K562 (cell line): ENCODE measurements around the gene MASP1. TPM values are rescaled to one million over a fixed set of nuclear protein-coding genes. Genes with fewer than 3 reads are reported as not detected.

Experiments
- ATAC-seq: fragments of 200-7000 bp; cut with Tn5 transposase; 3 replicates; pipeline ENCODE4 v1.9.1; 2020; ENCODE audit warnings: moderate library complexity
- BruUV-seq: library from RNA; stranded (reverse); fragments of 400-500 nt; replicated peaks from 2 replicates; lab custom pipeline; 2021; lab: Mats Ljungman, UMichigan
- CTCF ChIA-PET: fragments of 300-600 bp; formaldehyde crosslinking; extraction: SDS; loops from one replicate; lab custom pipeline; 2021; ENCODE audit warnings: low intra/inter-chr PET ratio; lab: Yijun Ruan, JAX
- POLR2A ChIA-PET: fragments of 300-600, 350-650 bp; sonication (Branson Sonifier 250); formaldehyde crosslinking; extraction: SDS; loops from one replicate; lab custom pipeline; 2021; ENCODE audit warnings: antibody characterized with exemption, inconsistent platforms; lab: Yijun Ruan, JAX
- DNase-seq, 4 experiments: peaks; one replicate each; pipeline versions ENCODE4 v3.0.0 to v3.0.0-alpha.2; 2011 to 2018; ENCODE audit warnings: low spot score in 3 of 4, mixed read lengths in 3 of 4; ENCODE audit errors: extremely low read depth in 1 of 4
- FAIRE-seq: peaks from 2 replicates; lab custom pipeline; 2011; peaks lifted over from hg19 to GRCh38; lab: Jason Lieb, UNC
- H2AFZ ChIP-seq: 2 replicates; pipeline ENCODE4 v1.6.0; 2011; ENCODE audit warnings: low read depth, low read length, control low read depth, inconsistent platforms
- H3K27ac ChIP-seq: fragments of 200-600 bp; 3 replicates; pipeline ENCODE4 v1.8.0; 2011; ENCODE audit warnings: low read depth, mild to moderate bottlenecking, control low read depth, inconsistent platforms, low read length, moderate library complexity, mixed read lengths; ENCODE audit errors: extremely low read depth
- H3K27me3 ChIP-seq, 2 experiments: fragments of 300-600 bp in 1 of 2; 2 replicates in 1 of 2; 3 replicates in 1 of 2; pipeline versions ENCODE4 v1.6.0 to v1.8.0; 2011; ENCODE audit warnings: inconsistent platforms in 2 of 2, low read length in 2 of 2, mild to moderate bottlenecking in 1 of 2, mixed read lengths in 1 of 2, moderate library complexity in 1 of 2; ENCODE audit not compliant: control insufficient read depth in 2 of 2, insufficient read depth in 2 of 2
- H3K36me3 ChIP-seq: fragments of 300-600 bp; 3 replicates; pipeline ENCODE4 v1.8.0; 2011; ENCODE audit warnings: mild to moderate bottlenecking, low read length, inconsistent platforms; ENCODE audit not compliant: control insufficient read depth, insufficient read depth
- H3K4me1 ChIP-seq, 2 experiments: fragments of 200-600 bp in 1 of 2; replicated peaks in 1 of 2; 2 replicates in 1 of 2; 3 replicates in 1 of 2; pipeline versions ENCODE4 v1.5.1 to v1.8.0; 2011; ENCODE audit warnings: inconsistent platforms in 2 of 2, low read length in 2 of 2, mild to moderate bottlenecking in 1 of 2, mixed read lengths in 1 of 2, moderate library complexity in 1 of 2; ENCODE audit not compliant: control insufficient read depth in 2 of 2, insufficient read depth in 2 of 2
- H3K4me2 ChIP-seq: 2 replicates; pipeline ENCODE4 v1.6.1; 2011; ENCODE audit warnings: low read length, control low read depth, inconsistent platforms, mixed read lengths; ENCODE audit not compliant: insufficient read depth
- H3K4me3 ChIP-seq: fragments of 200-600 bp; sonication (generic), shearing (Covaris generic); 2 replicates; pipeline ENCODE4 v1.5.1; 2016; ENCODE audit warnings: control low read depth, inconsistent platforms
- H3K79me2 ChIP-seq: fragments of 200-600 bp; 3 replicates; pipeline ENCODE4 v1.8.0; 2011; ENCODE audit warnings: low read length, inconsistent platforms; ENCODE audit not compliant: control insufficient read depth, insufficient read depth
- H3K9ac ChIP-seq, 2 experiments: 2 replicates each; pipeline versions ENCODE4 v1.6.0 to v1.6.1; 2011; ENCODE audit warnings: low read depth in 2 of 2, low read length in 2 of 2, control low read depth in 1 of 2, inconsistent platforms in 1 of 2, mild to moderate bottlenecking in 1 of 2, mixed read lengths in 1 of 2; ENCODE audit not compliant: insufficient read depth in 1 of 2
- H3K9me1 ChIP-seq: one replicate; pipeline ENCODE4 v1.6.0; 2011; ENCODE audit warnings: inconsistent platforms, mild to moderate bottlenecking, low read length, moderate library complexity; ENCODE audit not compliant: control insufficient read depth, insufficient read depth
- H3K9me3 ChIP-seq: replicated peaks from 2 replicates; pipeline ENCODE4 v1.5.1; 2011; ENCODE audit warnings: low read depth, low read length, inconsistent platforms; ENCODE audit not compliant: control insufficient read depth, insufficient read depth
- H4K20me1 ChIP-seq: replicated peaks from 2 replicates; pipeline ENCODE4 v1.6.1; 2011; ENCODE audit warnings: low read length, inconsistent platforms, mixed read lengths; ENCODE audit not compliant: control insufficient read depth, insufficient read depth
- CHD2 ChIP-seq: IDR thresholded peaks from 2 replicates; pipeline ENCODE4 v1.6.1; 2011; ENCODE audit warnings: low read depth, low read length
- FOXJ2 ChIP-seq: fragments of 200-800 bp; sonication (Bioruptor generic); IDR thresholded peaks from 2 replicates; pipeline ENCODE4 v1.6.1; 2016; ENCODE audit warnings: missing genetic modification characterization, missing compliant biosample characterization
- NR2C1 ChIP-seq, 2 experiments: fragments of 450-650 bp; IDR thresholded peaks; 2 replicates each; pipeline ENCODE4 v1.6.1; 2017; ENCODE audit warnings: mild to moderate bottlenecking in 2 of 2, antibody characterized with exemption in 1 of 2, inconsistent platforms in 1 of 2, missing compliant biosample characterization in 1 of 2, missing genetic modification characterization in 1 of 2
- NRF1 ChIP-seq, 2 experiments: fragments of 450-650 bp; IDR thresholded peaks in 1 of 2; conservative IDR thresholded peaks in 1 of 2; 2 replicates each; pipeline ENCODE4 v1.6.1; 2014; ENCODE audit warnings: mild to moderate bottlenecking in 2 of 2
- PRMT5 ChIP-seq: sonication (generic); formaldehyde crosslinking; IDR thresholded peaks from 2 replicates; pipeline ENCODE4 v1.5.0; 2020; ENCODE audit warnings: missing genetic modification reagents
- SRSF3 ChIP-seq: fragments of 200-400 bp; formaldehyde crosslinking; IDR thresholded peaks from 2 replicates; pipeline ENCODE4 v1.6.1; 2016; ENCODE audit warnings: mild to moderate bottlenecking, low read length, moderate library complexity; ENCODE audit not compliant: insufficient read depth
- STAT5B ChIP-seq: fragments of 250-450 bp; sonication (Bioruptor Pico); IDR thresholded peaks from 2 replicates; pipeline ENCODE4 v1.8.0; 2021; ENCODE audit warnings: mild to moderate bottlenecking, inconsistent platforms
- ZNF589 ChIP-seq: fragments of 200-800 bp; sonication (Bioruptor generic); IDR thresholded peaks from 2 replicates; pipeline ENCODE4 v1.6.1; 2016; ENCODE audit warnings: low read depth, missing genetic modification characterization, missing compliant biosample characterization
- WGBS: fragments of 100-300 bp; shearing (Covaris generic); methylation state at CpG from one replicate; pipeline ENCODE4 v1.1.6; 2016; ENCODE audit warnings: low coverage, mixed read lengths; ENCODE audit not compliant: insufficient coverage; ENCODE audit errors: missing lambda C conversion rate; 5-methylcytosine and 5-hydroxymethylcytosine counted together
- in situ Hi-C: fragments of 300-500 bp; cut with MboI; formaldehyde crosslinking; loops from 4 replicates; pipeline ENCODE4 v1.15.0; 2018; ENCODE audit warnings: inconsistent platforms, mixed read lengths
- intact Hi-C: fragments of 100-400 bp; cut with micrococcal nuclease; formaldehyde crosslinking; loops from 2 replicates; pipeline ENCODE4 v1.14.2; 2022
- polyA plus RNA-seq, 8 experiments: library from polyadenylated mRNA; depleted of rRNA in 4 of 8; stranded (reverse) in 5 of 8; unstranded in 3 of 8; fragments of >200 nt; fragmentation: Nextera tagmentation in 2 of 8; fragmentation: Illumina TruSeq in 1 of 8; extraction: Ambion mirVana in 2 of 8; extraction: Trizol in 1 of 8; gene quantifications; 2 replicates each; pipeline versions ENCODE4 v1.2.1 to v1.2.3, GENCODE V29; 2011 to 2014; ENCODE audit warnings: inconsistent platforms in 1 of 8, missing spikeins in 1 of 8
- total RNA-seq, 7 experiments: library from RNA; depleted of rRNA in 6 of 7; stranded (reverse); fragments of >200 nt in 6 of 7; fragmentation: Illumina TruSeq in 2 of 7; extraction: Trizol in 2 of 7; gene quantifications; 2 replicates each; pipeline versions ENCODE4 v1.2.1 to v1.2.3, GENCODE V29; 2011 to 2021; ENCODE audit warnings: low replicate concordance in 1 of 7

MASP1 gene
- total and polyA plus RNA-seq, 9 of the 15 experiments (the other 6 are each of a cell fraction or from before 2014, with no cell fraction given), result 0.03 to 0.24 (median 0.20) TPM; not detected in 3

DNA sequence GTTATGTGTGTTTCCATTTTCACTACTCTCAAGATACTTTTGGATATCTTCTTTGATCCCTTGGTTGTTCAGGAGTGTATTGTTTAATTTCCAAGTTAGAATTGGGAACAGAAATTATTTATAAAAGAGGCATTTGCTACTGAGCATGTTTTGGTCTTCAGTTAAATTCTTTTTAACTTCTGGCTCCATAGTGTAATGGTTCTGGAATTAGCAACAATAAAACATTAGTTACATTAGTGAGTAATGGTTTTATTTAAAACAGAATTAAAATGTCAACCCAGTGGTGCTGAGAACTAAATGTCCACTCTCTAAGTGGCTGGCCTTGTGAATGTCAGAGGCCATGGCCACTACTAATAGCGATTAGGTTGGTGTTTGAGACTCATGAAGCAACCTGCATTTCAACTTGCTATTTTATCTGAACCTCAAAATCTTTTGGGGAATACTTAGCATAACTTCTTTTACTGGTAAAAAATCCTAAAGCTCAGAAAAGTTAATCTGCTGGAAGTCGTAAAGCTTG, 19.5 kb upstream of the MASP1 start:
- Histone ChIP-seq H3K4me2 (no peak overlapping the region), H3K9me1 (no peaks in the 10 kb centered on the region), H3K36me3 (no peaks in the 10 kb centered on the region), H3K27me3 (no peaks in the 10 kb centered on the region), H4K20me1 (no peaks in the 10 kb centered on the region), H3K4me3 (no peak overlapping the region), H3K4me1 (no peaks in the 10 kb centered on the region), H3K9ac (no peak overlapping the region), H3K79me2 (no peaks in the 10 kb centered on the region), H2AFZ (no peak overlapping the region), H3K9me3 (no peaks in the 10 kb centered on the region), H3K27ac (no peak overlapping the region)
- ChIA-PET CTCF (no interaction called here), POLR2A (no interaction called here)
- intact Hi-C loops, result loop anchor here (10.0 kb wide), 1 partner anchor 124 kb away; no protein-coding TSS in a partner anchor
- in situ Hi-C loops, result no loop called here
- ATAC-seq, result no peak
- TF ChIP-seq FOXJ2 (tag) (no peak), NRF1 (conservative IDR thresholded peaks at IDR 0.05 in 1 of 2, IDR thresholded peaks at IDR 0.05 in 1 of 2) (no peak), SRSF3 (no peak), PRMT5 (CRISPR knock-in tag) (no peak)
- BruUV-seq, result no TSS peak
- WGBS, result 2% methylated on average over 2 of the region's 2 CpGs
- FAIRE-seq, result no peak
- DNase-seq, result no peak

DNA sequence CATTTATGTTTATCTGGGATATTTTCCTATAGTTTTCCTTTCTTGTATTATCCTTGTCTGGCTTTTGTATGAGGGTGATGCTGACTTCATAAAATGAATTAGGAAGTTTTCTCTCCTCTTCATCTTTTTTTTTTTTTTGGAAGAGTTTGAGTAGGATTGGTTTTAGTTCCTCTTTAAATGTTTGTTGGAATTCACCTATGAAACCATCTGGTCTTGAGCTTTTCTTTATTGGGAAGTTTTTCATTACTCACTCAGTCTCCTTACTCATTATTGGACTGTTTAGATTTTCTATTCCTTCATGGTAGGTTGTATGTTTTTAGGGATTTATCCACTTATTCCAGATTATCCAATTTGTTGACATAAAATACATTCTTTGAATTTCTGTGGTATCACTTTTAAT, 18.7 kb upstream of the MASP1 start:
- no peaks in the 10 kb centered on the region for H3K9me1 ChIP-seq
- no peaks in the 10 kb centered on the region for H4K20me1 ChIP-seq
- ChIA-PET POLR2A (no interaction called here), CTCF (no interaction called here)
- no peak overlapping the region for H3K27ac ChIP-seq
- no peak overlapping the region for H2AFZ ChIP-seq
- H3K79me2 ChIP-seq, result no peaks in the 10 kb centered on the region
- TF ChIP-seq ZNF589 (CRISPR knock-in tag) (no peak), CHD2 (no peak), NR2C1 (IDR thresholded peaks at IDR 0.05) (no peak), NR2C1 (tag; IDR thresholded peaks at IDR 0.05) (no peak), STAT5B (CRISPR knock-in tag) (no peak)
- no peaks in the 10 kb centered on the region for H3K4me1 ChIP-seq
- H3K4me2 ChIP-seq, result no peak overlapping the region
- in situ Hi-C loops, result no loop called here
- intact Hi-C loops, result loop anchor here (10.0 kb wide), 1 partner anchor 125 kb away; no protein-coding TSS in a partner anchor
- H3K9ac ChIP-seq, result no peak overlapping the region
- no TSS peak for BruUV-seq
- no peak for ATAC-seq
- no peak for DNase-seq
- no peak overlapping the region for H3K4me3 ChIP-seq
- no peaks in the 10 kb centered on the region for H3K36me3 ChIP-seq
- FAIRE-seq, result no peak
- H3K9me3 ChIP-seq, result no peaks in the 10 kb centered on the region
- no peaks in the 10 kb centered on the region for H3K27me3 ChIP-seq
